NCI-H1105 treated with DMSO at 0.1 percent for 48 hours (cell line): Measurements from ENCODE around the gene ZBTB46.
"Not testable (repeated sequence)": the region's sequence is repeated elsewhere in the genome, so short reads cannot be mapped to it uniquely, and the experiment has no call there.

ENCODE experiments used
- DNase-seq: peaks from one replicate; lab custom pipeline; 2025; lab: John Stamatoyannopoulos, UW

The ZBTB46 gene

GRCh38 chr20:63787302-63787701 is 43.8 kb downstream of the ZBTB46 start:
- DNase-seq, result no peak

GRCh38 chr20:63785691-63786131 is 45.4 kb downstream of the ZBTB46 start:
- no peak for DNase-seq

GRCh38 chr20:63783970-63784369 is 47.1 kb downstream of the ZBTB46 start:
- no peak for DNase-seq

- DNase-seq, result no peak
These were observed 48.5 kb downstream of the ZBTB46 start for GRCh38 chr20:63782521-63782971.

- no peak for DNase-seq
These were observed 49.0 kb downstream of the ZBTB46 start for GRCh38 chr20:63782051-63782471.

- no peak for DNase-seq
These were observed 49.9 kb downstream of the ZBTB46 start for GRCh38 chr20:63781181-63781580.

GRCh38 chr20:63778857-63779256 is 52.2 kb downstream of the ZBTB46 start:
- no peak for DNase-seq

- no peak for DNase-seq
These were observed 52.9 kb downstream of the ZBTB46 start for GRCh38 chr20:63778034-63778752.

- DNase-seq, result no peak
These were observed 53.5 kb downstream of the ZBTB46 start for GRCh38 chr20:63777614-63778013.

GRCh38 chr20:63776875-63777274 is 54.2 kb downstream of the ZBTB46 start:
- not testable (repeated sequence) for DNase-seq

GRCh38 chr20:63775096-63775978 is 55.7 kb downstream of the ZBTB46 start:
- peak; percentile 68 for DNase-seq

GRCh38 chr20:63774306-63774705 is 56.8 kb downstream of the ZBTB46 start:
- no peak for DNase-seq

GRCh38 chr20:63773571-63774241 is 57.4 kb downstream of the ZBTB46 start:
- no peak for DNase-seq

GRCh38 chr20:63772781-63773518 is 58.1 kb downstream of the ZBTB46 start:
- no peak for DNase-seq

GRCh38 chr20:63771046-63771707 is 59.9 kb downstream of the ZBTB46 start:
- DNase-seq, result no peak

GRCh38 chr20:63769891-63770474 is 61.1 kb downstream of the ZBTB46 start:
- no peak for DNase-seq

- no peak for DNase-seq
These were observed 62.2 kb downstream of the ZBTB46 start for GRCh38 chr20:63768591-63769515.

GRCh38 chr20:63767886-63768285 is 63.2 kb downstream of the ZBTB46 start:
- no peak for DNase-seq

GRCh38 chr20:63767456-63767855 is 63.6 kb downstream of the ZBTB46 start:
- DNase-seq, result no peak
